HS-5 (cell line): ENCODE data around the gene PDCD2.
"Not testable (repeated sequence)": the region's sequence is repeated elsewhere in the genome, so short reads cannot be mapped to it uniquely, and the experiment has no call there.

Experiments
- DNase-seq: peaks from one replicate; pipeline ENCODE4 v3.0.0-alpha.2; 2012; ENCODE audit warnings: low read depth

Gene PDCD2

DNA sequence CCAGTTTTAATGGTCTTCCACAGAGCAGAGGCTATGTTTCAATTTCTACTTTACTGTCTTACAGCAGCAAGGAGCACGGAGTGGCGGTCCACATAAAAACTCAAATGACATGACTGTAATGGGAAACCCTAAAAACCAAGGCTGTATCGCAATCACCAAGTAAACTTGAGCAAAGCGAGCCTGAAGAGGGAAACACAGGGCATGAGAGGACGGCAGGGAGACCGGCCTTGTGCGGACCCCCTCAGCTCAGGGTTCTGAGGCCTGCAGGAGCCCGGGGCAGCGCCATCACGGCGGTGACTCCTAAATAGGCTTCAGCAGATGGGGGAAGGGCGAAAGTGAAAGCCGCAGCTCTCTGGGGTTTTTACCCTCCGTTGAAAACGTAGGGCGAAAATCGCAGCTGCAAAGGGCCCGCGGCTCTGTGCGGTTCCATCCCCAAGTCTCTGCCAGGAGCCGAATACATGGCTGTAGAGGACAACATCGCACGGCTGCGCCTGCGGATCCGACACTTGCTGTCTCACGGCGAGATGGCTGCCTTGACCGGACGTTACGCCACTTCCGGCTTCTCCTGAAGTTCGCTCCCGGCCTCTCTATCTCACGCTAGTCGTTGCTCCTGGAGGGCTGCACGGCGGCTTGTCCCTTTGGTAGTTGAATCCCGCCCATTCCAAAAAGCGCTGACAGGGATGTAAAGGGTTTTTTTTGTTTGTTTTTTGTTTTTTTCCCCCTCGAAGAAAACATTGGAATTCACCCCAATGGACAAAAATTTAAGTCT lies 31.5 kb downstream of the PDCD2 start, which contains the start of gene PSMB1:
Gene PSMB1, minus strand, starts transcription at position 543 of the 769 bp plus-strand sequence. Its CDS starts 65 bp downstream, at position 478.
- DNase-seq: peak; percentile 86

DNA sequence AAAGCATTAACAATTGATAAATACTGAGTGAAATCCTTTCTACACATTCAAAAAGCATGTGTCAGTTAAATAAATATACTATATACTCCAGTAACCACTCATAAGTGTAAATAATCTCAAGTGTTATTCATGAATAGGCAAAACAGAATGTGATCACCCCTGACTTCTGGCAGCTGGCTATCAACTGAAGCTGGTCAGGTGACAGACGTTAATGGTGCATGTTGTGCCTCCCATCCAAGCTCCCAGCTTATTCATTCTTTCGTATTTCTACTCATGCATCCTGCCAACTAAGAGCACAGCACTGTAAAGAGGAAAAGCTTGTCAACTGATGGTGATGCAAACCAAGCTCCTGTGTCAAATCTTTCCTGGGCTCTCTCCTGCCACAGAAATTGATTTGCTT lies 39.0 kb downstream of the PDCD2 start:
- DNase-seq: no peak

DNA sequence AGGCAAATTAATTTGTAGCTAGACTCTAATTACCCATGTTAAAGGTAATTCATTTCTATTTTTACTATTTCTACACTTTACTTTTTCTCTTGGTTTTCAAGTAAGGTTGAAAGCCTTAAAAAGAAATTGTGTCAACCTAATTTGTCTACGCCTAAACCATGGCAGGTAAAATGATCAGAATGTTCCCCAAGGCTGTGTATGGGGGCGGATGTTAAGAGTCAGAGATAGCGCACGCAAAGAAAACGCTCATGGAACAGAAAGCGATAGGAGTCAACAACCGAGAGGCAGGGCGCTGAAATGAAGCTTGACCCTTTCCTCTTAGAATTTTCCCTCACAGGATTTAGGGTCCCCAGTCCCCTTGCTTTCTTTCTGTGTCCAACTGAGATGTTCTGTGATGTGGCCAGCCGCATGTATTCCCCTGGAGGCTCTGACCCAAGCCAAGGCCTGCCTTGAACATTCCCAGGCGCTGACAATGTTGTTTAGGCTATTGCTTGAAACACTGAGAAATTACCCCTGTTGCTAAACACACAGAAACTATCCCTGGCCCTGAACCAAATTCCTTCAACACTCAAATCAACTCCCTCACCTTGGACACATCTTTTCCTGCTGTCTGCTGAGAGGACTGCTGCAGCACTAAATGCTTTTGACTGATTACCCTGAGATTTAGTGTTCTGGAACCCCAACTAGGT lies 42.3 kb downstream of the PDCD2 start:
- no peak for DNase-seq

DNA sequence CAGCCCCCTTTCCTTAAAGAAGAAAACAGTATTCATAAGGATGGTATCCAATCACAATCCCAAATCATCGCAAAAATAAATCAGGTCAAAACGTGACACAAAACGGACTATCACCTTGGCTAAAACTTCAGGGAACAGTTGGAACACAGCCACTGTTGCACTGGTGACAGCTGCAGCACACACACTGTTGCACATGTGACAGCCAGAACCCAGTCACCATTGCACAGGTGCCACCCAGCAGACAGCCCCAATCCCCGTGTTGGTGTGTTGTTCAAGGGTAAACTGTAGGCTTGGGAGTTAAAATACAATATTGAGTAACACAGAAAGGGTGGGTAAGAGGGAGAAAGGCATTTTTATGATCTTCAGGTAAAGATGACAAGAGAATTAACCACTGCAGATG lies 47.1 kb downstream of the PDCD2 start:
- DNase-seq: no peak

DNA sequence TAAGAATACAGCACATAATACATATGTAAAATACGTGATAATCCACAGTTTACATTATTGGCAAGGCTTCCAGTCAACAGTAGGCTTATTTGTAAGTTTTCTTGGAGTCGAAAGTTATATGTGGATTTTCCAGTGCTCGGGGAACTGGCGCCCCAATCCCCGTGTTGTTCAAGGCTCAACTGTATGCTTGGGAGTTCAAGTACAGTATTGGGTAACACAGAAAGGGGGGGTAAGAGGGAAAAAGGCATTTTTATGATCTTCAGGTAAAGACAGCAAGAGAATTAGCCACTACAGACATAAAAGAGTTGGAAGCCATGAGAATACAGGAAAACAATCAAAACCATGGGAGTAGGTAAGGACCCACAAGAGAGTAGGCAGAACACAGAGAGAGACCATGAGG lies 47.8 kb downstream of the PDCD2 start:
- DNase-seq: no peak

DNA sequence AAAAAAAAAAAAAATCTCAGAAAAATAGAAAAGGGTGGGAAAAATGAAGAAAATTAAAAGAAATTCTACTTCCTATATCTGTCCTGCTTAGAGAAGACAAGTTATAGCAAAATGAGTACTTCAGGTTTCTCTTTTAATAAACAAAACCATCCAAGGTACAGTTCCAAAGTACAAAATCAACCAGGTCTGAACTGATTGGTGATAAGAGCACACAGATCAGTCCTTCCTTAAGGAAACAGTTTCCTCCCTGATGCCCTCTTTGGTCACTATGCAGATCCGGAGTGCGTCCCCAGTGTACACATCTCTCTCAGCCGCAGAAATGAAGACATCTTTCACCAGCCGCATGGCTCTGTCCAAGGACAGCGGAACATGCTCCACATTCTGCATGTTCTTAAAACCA lies 49.4 kb downstream of the PDCD2 start:
- DNase-seq: no peak

DNA sequence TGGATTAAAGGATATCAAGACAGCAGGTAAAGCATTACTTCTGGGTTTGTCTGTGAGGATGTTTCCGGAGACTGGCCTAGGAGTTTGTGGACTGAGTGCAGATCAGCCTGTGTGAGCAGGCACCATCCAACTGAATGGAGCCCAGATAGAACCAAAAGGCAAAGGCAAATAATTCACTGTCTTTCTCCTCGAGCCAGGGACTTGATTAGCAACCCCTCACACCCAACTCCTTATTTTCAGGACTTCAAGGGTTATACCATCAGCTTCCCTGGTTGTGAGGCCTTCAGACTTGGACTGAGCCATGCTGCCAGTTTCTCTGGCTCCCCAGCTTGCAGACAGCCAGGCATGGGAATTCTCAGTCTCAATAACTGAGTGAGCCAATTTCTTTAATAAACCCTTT lies 50.6 kb downstream of the PDCD2 start:
- no peak for DNase-seq

DNA sequence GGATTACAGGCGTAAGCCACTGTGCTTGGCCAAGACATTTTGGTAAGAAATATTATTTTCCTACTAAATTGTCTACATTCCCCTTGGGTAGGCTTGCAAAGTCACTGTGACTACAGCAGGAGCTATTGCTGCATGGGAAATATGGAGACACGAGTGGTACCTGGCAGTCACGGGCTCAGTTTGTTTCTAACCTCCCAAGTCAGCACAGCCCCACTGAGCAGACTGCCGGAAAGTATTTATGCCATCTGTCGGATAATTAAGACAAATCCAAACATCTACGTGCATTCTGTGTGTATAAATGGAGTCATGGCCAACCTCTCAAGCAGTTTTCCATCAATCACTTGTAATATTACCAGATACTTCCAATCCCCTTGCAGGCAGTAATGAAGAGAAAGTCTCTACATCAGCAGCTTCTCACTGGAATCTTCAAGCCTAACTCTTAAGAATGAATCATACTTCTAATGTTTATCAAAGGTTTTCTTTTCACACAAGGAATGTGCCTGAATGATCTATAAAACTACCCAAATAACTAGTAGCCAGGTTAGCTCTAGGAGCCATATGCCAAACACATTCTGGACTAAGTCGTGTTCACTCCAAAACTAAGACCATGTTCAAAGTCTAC lies 51.5 kb downstream of the PDCD2 start:
- no peak for DNase-seq

DNA sequence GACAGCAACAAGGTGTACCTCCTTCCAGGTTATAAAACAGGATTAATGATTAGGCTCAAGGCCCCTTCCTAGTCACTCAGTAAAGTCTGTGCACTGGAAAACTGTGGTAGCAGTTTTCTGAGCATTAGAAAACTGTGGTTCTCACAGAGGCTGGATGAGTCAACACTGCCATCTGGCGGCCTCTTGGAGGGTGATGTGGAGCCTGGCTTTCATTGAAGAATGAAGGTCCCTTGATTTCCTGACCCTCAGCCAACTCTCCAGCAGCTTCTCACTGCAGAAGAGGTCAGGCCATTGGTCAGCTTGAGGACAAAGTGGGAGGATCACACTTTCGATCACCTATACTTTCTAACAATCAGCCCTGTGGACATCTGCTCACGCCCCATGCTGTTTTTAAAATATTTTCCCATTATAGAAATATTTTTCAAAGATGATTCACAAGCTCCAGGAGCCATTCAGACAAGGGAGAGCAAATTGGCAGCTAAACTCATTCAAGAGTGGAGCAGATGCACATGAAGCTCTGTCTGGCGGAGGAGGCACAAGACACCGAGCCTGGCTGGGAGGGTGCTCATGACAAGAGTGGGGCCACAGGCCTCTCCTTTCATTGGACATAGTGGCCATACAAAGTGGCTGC lies 54.5 kb downstream of the PDCD2 start:
- DNase-seq: peak; percentile 35

DNA sequence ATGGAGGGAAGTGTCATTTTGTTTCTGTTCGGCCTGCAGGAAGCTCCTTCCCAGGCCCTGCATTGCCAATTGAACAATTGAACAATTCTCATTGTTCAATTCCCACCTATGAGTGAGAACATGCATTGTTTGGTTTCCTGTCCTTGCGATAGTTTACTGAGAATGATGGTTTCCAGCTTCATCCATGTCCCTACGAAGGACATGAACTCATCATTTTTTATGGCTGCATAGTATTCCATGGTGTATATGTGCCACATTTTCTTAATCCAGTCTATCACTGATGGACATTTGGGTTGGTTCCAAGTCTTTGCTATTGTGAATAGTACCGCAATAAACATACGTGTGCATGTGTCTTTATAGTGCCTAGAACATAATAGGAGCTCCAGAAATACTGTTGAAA lies 56.4 kb downstream of the PDCD2 start:
- not testable (repeated sequence) for DNase-seq

DNA sequence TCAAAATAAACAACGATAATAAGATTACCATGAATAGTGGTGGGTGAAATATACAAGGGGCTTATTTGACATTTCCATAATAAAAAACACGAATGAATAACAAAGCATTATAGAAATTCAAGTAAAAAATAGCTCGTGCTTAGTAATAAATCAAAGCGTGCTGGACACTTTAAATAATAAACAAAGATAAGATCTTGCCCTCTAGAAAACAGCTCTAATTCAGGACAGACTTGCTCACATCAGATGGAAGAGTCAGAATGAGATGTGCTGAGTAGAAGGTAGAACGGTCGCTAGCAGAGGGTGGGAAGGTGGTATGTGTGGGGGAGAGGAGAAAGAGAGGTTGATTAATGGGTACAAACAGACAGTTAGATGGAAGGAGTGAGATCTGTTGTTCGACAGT lies 58.6 kb downstream of the PDCD2 start:
- DNase-seq: no peak
